T-helper 1 cell treated with Interleukin-12 subunit alpha and Interleukin-12 subunit beta and Interleukin-4 antibody, amounts not matched to agents 30 ng/mL and 1 ng/mL, for 36 hours (primary cell): ENCODE data around the gene BRF1. TPM values are rescaled to one million over a fixed set of nuclear protein-coding genes. Genes with fewer than 3 reads are reported as not detected.
"Not testable (repeated sequence)": the region's sequence is repeated elsewhere in the genome, so short reads cannot be mapped to it uniquely, and the experiment has no call there.

Experiments
- intact Hi-C: fragments of 100-400 bp; cut with micrococcal nuclease; formaldehyde crosslinking; loops from one replicate; pipeline ENCODE4 v1.15.1; 2024
- total RNA-seq: library from RNA; stranded (reverse); gene quantifications from 2 replicates; pipeline ENCODE4 v1.2.3, GENCODE V29; 2022

BRF1 gene
- total RNA-seq, 1 donor from 2014 or later: 50.6 TPM

GRCh38 chr14:105332350-105332874 is 31.6 kb upstream of the BRF1 start:
- intact Hi-C loops: no loop called here

- intact Hi-C loops: no loop called here
Observed at GRCh38 chr14:105331575-105332349, 31.0 kb upstream of the BRF1 start.

DNA sequence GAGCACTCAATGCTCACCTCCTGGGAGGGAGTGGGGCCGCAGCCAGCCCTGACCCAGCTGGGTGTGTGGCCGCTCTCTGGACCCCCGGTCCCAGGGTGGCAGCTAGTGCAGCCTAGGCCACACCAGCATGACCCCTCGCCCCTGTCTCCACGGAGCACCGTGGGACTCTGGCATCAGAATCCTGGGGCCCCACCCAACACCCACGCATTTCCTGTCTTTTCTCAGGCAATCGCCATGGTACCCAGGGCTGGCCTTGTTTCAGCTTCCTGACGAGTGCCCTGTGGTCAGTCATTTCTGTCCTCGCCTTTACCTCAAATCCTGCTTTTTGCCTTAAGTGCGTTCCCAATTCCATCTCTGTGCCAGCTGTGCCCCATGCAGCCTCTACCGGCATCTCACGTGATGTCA is 29.7 kb upstream of the BRF1 start:
- intact Hi-C loops: no loop called here

- intact Hi-C loops: no loop called here
Observed at GRCh38 chr14:105329411-105330150, 28.8 kb upstream of the BRF1 start.

- intact Hi-C loops: no loop called here
Observed at GRCh38 chr14:105328678-105329390, 28.0 kb upstream of the BRF1 start.

DNA sequence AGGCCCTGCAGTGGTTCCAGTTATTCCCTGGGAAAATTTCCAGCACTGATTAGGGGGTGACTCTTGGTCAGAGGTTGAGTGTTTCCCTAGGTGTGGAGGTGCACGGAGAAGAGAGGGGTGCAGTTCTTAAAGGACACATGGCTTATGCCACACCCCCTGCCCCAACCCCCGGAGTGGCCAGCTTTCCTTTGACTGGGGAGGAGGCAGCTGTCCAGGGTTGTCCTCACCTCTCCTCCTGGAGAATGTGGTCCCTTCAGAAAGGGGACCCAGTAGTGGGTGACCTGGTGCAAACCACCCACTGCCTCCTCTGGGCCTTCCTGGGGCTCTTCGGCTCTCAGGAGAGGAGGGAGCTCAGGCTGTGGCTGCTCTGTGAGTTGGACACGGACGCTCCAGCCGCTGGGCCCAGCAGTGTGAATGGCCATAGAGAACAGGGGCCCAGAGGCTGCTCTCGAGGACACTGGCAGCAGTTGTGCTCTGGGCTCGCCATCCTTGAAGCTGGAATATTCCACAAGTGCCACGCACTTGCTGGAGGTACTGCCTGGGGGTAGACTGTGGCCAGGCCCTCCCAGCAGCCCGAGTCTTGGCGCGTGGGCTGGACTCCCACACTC is 27.4 kb upstream of the BRF1 start:
- intact Hi-C loops: no loop called here

GRCh38 chr14:105327695-105328045 is 26.9 kb upstream of the BRF1 start:
- intact Hi-C loops: not testable (repeated sequence)

DNA sequence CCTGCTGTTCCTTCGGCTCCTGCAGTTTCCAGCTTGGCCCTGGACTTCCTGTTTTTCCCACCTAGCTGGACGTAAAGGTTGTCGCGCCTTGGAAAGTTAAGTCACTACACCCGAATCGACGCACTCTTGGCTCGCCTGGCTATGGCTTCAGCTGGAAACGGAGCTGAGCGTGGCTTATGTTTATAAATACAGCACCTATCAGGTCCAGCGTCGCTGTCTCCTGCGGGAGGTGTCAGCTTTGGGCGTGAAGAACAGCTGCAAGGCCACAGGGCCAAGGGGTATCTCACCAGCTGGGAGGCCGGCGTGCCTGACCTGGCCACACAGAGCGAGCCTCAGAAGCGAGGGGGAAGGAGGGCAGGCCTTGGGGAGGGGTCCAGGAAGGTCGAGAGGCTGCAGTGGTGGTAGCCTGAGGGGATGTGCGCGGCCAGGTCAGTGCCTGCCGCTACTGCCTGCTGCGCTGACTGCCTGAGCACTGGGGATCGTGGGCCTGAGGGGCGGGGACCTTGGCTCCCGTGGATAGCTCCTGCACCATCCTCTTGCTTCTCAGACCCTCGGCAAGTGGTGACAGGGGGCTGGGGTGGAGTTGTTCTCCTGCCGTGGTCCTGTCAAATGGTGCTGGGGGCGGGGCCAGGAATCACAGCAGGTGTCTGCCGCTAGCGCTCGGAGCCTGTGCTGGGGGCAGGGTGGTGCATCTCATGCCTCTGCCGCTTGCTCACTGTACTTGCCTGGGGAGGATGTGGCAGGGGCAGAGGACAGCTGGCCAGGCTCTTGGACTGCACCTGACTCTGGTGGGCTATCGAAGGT is 26.3 kb upstream of the BRF1 start:
- intact Hi-C loops: no loop called here

DNA sequence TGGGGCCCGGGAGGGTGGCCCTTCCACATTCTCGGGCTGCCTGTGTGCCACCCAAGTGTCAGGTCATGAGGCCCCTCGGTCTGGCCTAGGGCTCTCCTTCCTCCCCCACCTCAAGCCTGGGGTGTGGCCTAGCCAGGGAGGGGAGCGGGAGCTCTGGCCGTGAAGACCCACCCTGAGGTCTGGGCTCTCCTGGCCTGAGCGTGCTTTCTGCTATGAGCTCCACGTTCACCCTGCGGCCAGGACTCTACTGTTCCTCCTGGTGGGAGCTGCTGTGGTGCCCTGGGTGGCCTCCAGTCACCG is 25.7 kb upstream of the BRF1 start:
- intact Hi-C loops: no loop called here

DNA sequence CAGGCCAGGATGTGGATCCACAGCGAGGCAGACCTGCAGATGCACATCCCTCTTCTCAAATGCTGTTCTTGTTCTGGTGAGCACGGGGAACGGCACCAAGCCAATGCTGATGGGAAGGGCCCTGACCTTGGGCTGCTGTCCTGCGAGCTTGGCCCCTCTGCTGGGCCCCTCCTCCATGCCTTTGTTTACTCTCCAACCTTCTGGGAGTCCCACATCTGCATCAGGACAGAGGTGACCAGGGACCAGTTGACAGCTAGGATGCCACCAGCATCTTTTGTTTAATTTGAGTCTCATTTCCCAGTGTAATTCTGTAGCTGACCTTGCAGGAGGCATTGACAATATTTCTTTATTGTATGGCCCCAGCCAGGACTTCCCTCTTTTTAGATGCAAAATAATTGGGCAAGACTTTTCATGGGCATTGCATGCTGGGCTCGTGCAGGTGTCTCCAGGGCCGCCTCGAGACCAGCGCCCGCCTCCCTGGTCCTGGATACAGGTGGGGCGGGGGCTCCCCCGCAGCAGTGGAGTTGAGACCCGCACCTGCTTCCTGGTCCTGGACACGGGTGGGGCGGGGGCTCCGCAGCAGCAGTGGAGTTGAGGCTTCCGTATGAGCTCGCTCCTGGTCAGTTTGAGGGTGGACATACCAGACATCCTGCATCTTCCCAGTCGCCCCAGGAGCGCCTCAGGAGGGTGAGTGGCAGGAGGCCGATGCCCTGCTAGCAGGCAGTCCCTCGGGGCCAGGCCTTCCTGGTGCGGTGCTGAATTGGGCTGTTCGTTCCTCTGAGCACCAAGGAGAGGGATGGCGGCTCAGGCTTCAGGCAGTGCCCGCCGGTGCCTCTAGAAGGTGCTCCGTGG is 25.1 kb upstream of the BRF1 start:
- intact Hi-C loops: no loop called here

GRCh38 chr14:105325303-105325702 is 24.5 kb upstream of the BRF1 start:
- intact Hi-C loops: no loop called here

DNA sequence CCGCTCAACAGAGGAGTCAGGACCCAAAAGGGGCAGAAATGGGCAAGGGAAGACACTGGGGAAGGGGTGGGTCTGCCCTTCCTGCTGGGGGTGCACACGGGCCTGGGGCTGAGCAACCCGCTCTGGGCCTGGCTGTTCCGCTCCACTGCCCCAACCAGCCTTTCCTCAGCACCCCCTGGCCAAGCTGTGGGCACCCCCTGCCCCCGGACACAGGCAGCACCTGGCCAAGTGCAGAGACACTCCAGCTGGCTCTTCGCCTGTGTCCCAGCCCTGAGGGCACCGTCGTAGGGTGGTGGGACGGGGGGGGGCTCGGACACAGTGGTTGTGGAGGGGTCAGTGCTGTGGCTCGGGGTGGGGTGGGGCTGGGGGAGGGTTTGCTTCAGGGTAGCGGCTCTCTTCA is 24.1 kb upstream of the BRF1 start:
- intact Hi-C loops: no loop called here

DNA sequence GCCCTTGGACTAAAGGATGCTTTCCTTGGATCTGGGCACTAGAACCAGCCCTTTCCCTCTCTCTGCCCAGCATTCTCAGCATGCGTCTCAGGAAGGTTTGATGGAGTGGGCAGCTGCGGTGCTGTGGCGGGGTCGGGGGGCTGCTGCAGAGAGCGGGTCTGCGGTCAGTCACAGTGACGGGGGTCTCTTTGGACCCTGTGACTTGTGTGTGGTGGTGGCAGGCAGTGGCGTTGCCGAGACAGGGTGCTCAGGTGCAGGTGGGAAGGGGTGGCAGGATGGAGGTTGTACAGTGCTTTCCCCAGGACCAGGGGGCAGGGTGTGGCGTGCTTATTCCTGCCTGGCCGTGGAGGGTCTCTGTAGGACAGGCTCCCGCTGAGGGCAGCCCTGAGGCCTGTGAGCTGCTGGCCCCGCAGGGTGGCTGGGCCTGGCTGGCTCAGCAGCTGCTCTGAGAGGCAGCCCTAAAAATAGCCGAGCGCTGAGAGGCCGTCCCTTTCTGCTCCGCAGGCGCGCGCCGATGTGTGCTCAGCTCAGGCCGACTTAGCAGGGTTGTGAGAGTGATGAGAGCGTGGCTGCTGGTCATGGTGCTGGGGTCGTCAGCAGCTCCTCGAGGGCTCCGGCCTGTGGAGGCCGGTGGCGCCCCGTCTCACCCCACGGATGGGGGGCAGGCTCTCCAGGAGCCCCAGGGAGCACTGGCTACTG is 23.4 kb upstream of the BRF1 start:
- intact Hi-C loops: no loop called here

GRCh38 chr14:105323663-105324062 is 22.9 kb upstream of the BRF1 start:
- intact Hi-C loops: no loop called here

DNA sequence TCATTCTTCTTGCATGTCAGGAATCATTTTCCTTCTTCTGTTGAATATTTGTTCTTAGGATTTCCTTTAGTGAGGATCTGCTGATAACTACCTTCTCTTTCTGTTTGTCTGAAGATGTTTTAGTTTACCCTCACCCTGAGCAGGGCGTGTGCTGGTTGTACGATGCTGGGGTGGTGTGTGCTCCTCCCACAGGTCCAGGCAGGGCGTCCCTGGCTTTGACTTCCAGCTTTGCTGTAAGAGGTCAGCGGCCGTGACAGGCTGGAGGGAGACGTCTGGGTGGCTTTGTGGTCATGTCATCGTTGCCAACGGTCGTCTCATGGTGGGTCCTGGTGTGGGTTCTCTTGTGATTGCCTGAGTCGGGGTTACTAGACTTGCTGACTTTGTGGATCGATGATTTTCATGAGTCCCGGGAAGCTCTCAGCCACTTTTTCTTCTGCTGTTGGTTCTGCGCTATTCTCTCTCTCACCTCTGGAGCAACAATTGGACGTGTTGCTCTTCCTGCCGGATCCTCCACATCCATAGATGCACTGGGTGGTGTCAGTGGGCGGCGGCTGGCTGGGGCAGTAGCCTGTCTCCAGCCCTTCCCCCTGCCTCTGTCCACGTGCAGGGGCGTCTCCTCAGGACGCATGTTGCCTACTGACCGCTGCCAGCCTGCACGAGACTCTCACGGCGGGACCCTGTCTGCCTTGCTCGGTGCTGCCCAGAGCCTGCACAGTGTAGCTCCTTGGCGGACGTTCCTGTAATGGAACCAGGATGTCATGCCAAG is 22.2 kb upstream of the BRF1 start:
- intact Hi-C loops: no loop called here

DNA sequence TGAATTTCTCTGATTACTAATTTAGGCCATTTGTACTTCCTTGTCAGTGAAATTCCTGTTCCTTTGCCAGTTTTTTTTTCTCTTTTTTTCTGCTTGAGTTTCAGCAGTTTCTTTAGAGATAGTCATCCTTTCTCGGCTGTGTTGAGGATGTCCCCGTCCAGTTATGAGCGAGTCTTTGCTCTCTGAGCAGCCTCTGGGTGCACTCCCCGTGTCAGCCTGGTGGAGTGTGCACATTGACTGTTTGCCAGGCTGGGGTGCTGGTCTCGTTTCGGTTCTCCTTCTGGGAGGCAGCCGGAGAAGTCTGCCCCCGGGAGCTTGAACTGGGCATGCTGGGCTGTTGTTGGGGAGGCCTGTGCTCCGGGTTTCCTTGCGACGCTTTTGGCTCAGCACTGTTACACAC is 16.7 kb upstream of the BRF1 start:
- intact Hi-C loops: no loop called here

GRCh38 chr14:105316968-105317510 is 16.2 kb upstream of the BRF1 start:
- intact Hi-C loops: no loop called here

- intact Hi-C loops: no loop called here
Observed at GRCh38 chr14:105316577-105316941, 15.8 kb upstream of the BRF1 start.
